Measurements from ENCODE around the gene RAB40B.

Gene RAB40B

GRCh38 chr17:82631544-82631943, 67.0 kb downstream of the RAB40B start:
- DNase-seq = no peak
- H4K91ac ChIP-seq (ENCODE audit: low read length) = no peak overlapping the region
- H2BK120ac ChIP-seq (ENCODE audit: low read depth, low read length) = no peak overlapping the region
- no peak overlapping the region for H3K14ac ChIP-seq (ENCODE audit: low read length in 2 of 2)
- H2AK5ac ChIP-seq (ENCODE audit: low read length, severe bottlenecking) = no peak overlapping the region
- H3K36me3 ChIP-seq (ENCODE audit: control insufficient read depth in 1 of 2, insufficient read depth in 2 of 2, low read depth in 1 of 2, low read length in 2 of 2) = peaks cover 51 to 54% of the 10 kb centered on the region in 2 experiments
- no peaks in the 10 kb centered on the region for H3K27me3 ChIP-seq (ENCODE audit: control insufficient read depth in 1 of 2, insufficient read depth in 1 of 2, low read length in 2 of 2)
- peaks cover 31% of the 10 kb centered on the region for H3K79me1 ChIP-seq (replicated peaks; ENCODE audit: low read length, poor library complexity, severe bottlenecking)
- H2AFZ ChIP-seq (ENCODE audit: low read depth, low read length) = no peak overlapping the region
- WGBS = 81% methylated on average over 4 of the region's 6 CpGs
- H3K27ac ChIP-seq (ENCODE audit: low read length, poor library complexity, severe bottlenecking) = no peak overlapping the region
- H3K4ac ChIP-seq (ENCODE audit: low read depth in 1 of 2, low read length in 2 of 2) = no peak overlapping the region
- H2BK15ac ChIP-seq (ENCODE audit: low read depth, poor library complexity, severe bottlenecking) = no peak overlapping the region
- H3K4me3 ChIP-seq (ENCODE audit: insufficient read depth in 1 of 2, low read depth in 1 of 2, low read length in 2 of 2) = no peak overlapping the region
- no peak overlapping the region for H3K4me2 ChIP-seq (ENCODE audit: low read length, poor library complexity, severe bottlenecking)
- no peak overlapping the region for H2BK12ac ChIP-seq (ENCODE audit: low read length in 2 of 2)
- H3K18ac ChIP-seq (ENCODE audit: low read depth in 1 of 2, low read length in 2 of 2) = no peak overlapping the region
- no peak overlapping the region for H2BK5ac ChIP-seq (ENCODE audit: low read depth, low read length, poor library complexity, severe bottlenecking)
- H3K9me3 ChIP-seq (ENCODE audit: control insufficient read depth, low read length) = no peaks in the 10 kb centered on the region
- H3K4me1 ChIP-seq (ENCODE audit: control insufficient read depth, insufficient read depth, low read depth, low read length) = peaks cover 1% of the 10 kb centered on the region
- H3K23ac ChIP-seq (ENCODE audit: low read length in 2 of 2) = no peak overlapping the region
- H3K9ac ChIP-seq (ENCODE audit: low read length) = no peak overlapping the region
- no peak overlapping the region for H4K8ac ChIP-seq (ENCODE audit: low read length)

GRCh38 chr17:82630212-82630611, 68.3 kb downstream of the RAB40B start:
- Histone ChIP-seq H3K4me2 (ENCODE audit: low read length, poor library complexity, severe bottlenecking) (no peak overlapping the region), H3K27ac (ENCODE audit: low read length, poor library complexity, severe bottlenecking) (no peak overlapping the region), H3K18ac (ENCODE audit: low read depth in 1 of 2, low read length in 2 of 2) (no peak overlapping the region), H2BK15ac (ENCODE audit: low read depth, poor library complexity, severe bottlenecking) (no peak overlapping the region), H2BK12ac (ENCODE audit: low read length in 2 of 2) (no peak overlapping the region), H3K36me3 (ENCODE audit: control insufficient read depth in 1 of 2, insufficient read depth in 2 of 2, low read depth in 1 of 2, low read length in 2 of 2) (peaks cover 61 to 63% of the 10 kb centered on the region in 2 experiments), H3K9ac (ENCODE audit: low read length) (no peak overlapping the region), H3K9me3 (ENCODE audit: control insufficient read depth, low read length) (no peaks in the 10 kb centered on the region), H2BK5ac (ENCODE audit: low read depth, low read length, poor library complexity, severe bottlenecking) (no peak overlapping the region), H2BK120ac (ENCODE audit: low read depth, low read length) (no peak overlapping the region), H4K8ac (ENCODE audit: low read length) (no peak overlapping the region), H3K23ac (ENCODE audit: low read length in 2 of 2) (no peak overlapping the region), H3K4me1 (ENCODE audit: control insufficient read depth, insufficient read depth, low read depth, low read length) (peaks cover 1% of the 10 kb centered on the region), H3K4ac (ENCODE audit: low read depth in 1 of 2, low read length in 2 of 2) (no peak overlapping the region), H3K79me1 (replicated peaks; ENCODE audit: low read length, poor library complexity, severe bottlenecking) (peaks cover 35% of the 10 kb centered on the region), H2AFZ (ENCODE audit: low read depth, low read length) (no peak overlapping the region), H3K4me3 (ENCODE audit: insufficient read depth in 1 of 2, low read depth in 1 of 2, low read length in 2 of 2) (no peak overlapping the region), H2AK5ac (ENCODE audit: low read length, severe bottlenecking) (no peak overlapping the region), H4K91ac (ENCODE audit: low read length) (no peak overlapping the region), H3K14ac (ENCODE audit: low read length in 2 of 2) (no peak overlapping the region), H3K27me3 (ENCODE audit: control insufficient read depth in 1 of 2, insufficient read depth in 1 of 2, low read length in 2 of 2) (no peaks in the 10 kb centered on the region)
- WGBS = 93% methylated on average over 12 of the region's 12 CpGs
- DNase-seq = no peak

GRCh38 chr17:82629748-82630147, 68.8 kb downstream of the RAB40B start:
- no peak overlapping the region for H2BK12ac ChIP-seq (ENCODE audit: low read length in 2 of 2)
- H3K4me2 ChIP-seq (ENCODE audit: low read length, poor library complexity, severe bottlenecking) = no peak overlapping the region
- H3K9me3 ChIP-seq (ENCODE audit: control insufficient read depth, low read length) = no peaks in the 10 kb centered on the region
- H3K27ac ChIP-seq (ENCODE audit: low read length, poor library complexity, severe bottlenecking) = no peak overlapping the region
- H2BK120ac ChIP-seq (ENCODE audit: low read depth, low read length) = no peak overlapping the region
- H3K79me1 ChIP-seq (replicated peaks; ENCODE audit: low read length, poor library complexity, severe bottlenecking) = peaks cover 39% of the 10 kb centered on the region
- no peak overlapping the region for H4K8ac ChIP-seq (ENCODE audit: low read length)
- no peak overlapping the region for H3K4ac ChIP-seq (ENCODE audit: low read depth in 1 of 2, low read length in 2 of 2)
- no peak overlapping the region for H2BK5ac ChIP-seq (ENCODE audit: low read depth, low read length, poor library complexity, severe bottlenecking)
- H2AK5ac ChIP-seq (ENCODE audit: low read length, severe bottlenecking) = no peak overlapping the region
- H2AFZ ChIP-seq (ENCODE audit: low read depth, low read length) = no peak overlapping the region
- no peak overlapping the region for H3K23ac ChIP-seq (ENCODE audit: low read length in 2 of 2)
- DNase-seq = no peak
- no peaks in the 10 kb centered on the region for H3K27me3 ChIP-seq (ENCODE audit: control insufficient read depth in 1 of 2, insufficient read depth in 1 of 2, low read length in 2 of 2)
- H3K36me3 ChIP-seq (ENCODE audit: control insufficient read depth in 1 of 2, insufficient read depth in 2 of 2, low read depth in 1 of 2, low read length in 2 of 2) = peaks cover 65 to 67% of the 10 kb centered on the region in 2 experiments
- H3K4me1 ChIP-seq (ENCODE audit: control insufficient read depth, insufficient read depth, low read depth, low read length) = peaks cover 1% of the 10 kb centered on the region
- 96% methylated on average over 8 of the region's 8 CpGs for WGBS
- no peak overlapping the region for H3K14ac ChIP-seq (ENCODE audit: low read length in 2 of 2)
- no peak overlapping the region for H2BK15ac ChIP-seq (ENCODE audit: low read depth, poor library complexity, severe bottlenecking)
- H3K9ac ChIP-seq (ENCODE audit: low read length) = no peak overlapping the region
- no peak overlapping the region for H3K4me3 ChIP-seq (ENCODE audit: insufficient read depth in 1 of 2, low read depth in 1 of 2, low read length in 2 of 2)
- H3K18ac ChIP-seq (ENCODE audit: low read depth in 1 of 2, low read length in 2 of 2) = no peak overlapping the region
- no peak overlapping the region for H4K91ac ChIP-seq (ENCODE audit: low read length)

- Histone ChIP-seq H3K4me3 (ENCODE audit: insufficient read depth in 1 of 2, low read depth in 1 of 2, low read length in 2 of 2) (no peak overlapping the region), H3K27ac (ENCODE audit: low read length, poor library complexity, severe bottlenecking) (no peak overlapping the region), H2BK15ac (ENCODE audit: low read depth, poor library complexity, severe bottlenecking) (no peak overlapping the region), H4K91ac (ENCODE audit: low read length) (no peak overlapping the region), H3K4ac (ENCODE audit: low read depth in 1 of 2, low read length in 2 of 2) (no peak overlapping the region), H2AFZ (ENCODE audit: low read depth, low read length) (no peak overlapping the region), H3K18ac (ENCODE audit: low read depth in 1 of 2, low read length in 2 of 2) (no peak overlapping the region), H3K79me1 (replicated peaks; ENCODE audit: low read length, poor library complexity, severe bottlenecking) (peaks cover 41% of the 10 kb centered on the region), H2BK12ac (ENCODE audit: low read length in 2 of 2) (no peak overlapping the region), H3K9me3 (ENCODE audit: control insufficient read depth, low read length) (no peaks in the 10 kb centered on the region), H3K36me3 (ENCODE audit: control insufficient read depth in 1 of 2, insufficient read depth in 2 of 2, low read depth in 1 of 2, low read length in 2 of 2) (peaks cover 67 to 68% of the 10 kb centered on the region in 2 experiments), H2AK5ac (ENCODE audit: low read length, severe bottlenecking) (no peak overlapping the region), H3K27me3 (ENCODE audit: control insufficient read depth in 1 of 2, insufficient read depth in 1 of 2, low read length in 2 of 2) (no peaks in the 10 kb centered on the region), H3K4me2 (ENCODE audit: low read length, poor library complexity, severe bottlenecking) (no peak overlapping the region), H2BK120ac (ENCODE audit: low read depth, low read length) (no peak overlapping the region), H3K4me1 (ENCODE audit: control insufficient read depth, insufficient read depth, low read depth, low read length) (peaks cover 1% of the 10 kb centered on the region), H3K23ac (ENCODE audit: low read length in 2 of 2) (peak overlapping the region in 1 of 2 experiments; percentile 26), H4K8ac (ENCODE audit: low read length) (no peak overlapping the region), H2BK5ac (ENCODE audit: low read depth, low read length, poor library complexity, severe bottlenecking) (no peak overlapping the region), H3K14ac (ENCODE audit: low read length in 2 of 2) (no peak overlapping the region), H3K9ac (ENCODE audit: low read length) (no peak overlapping the region)
- 97% methylated on average over 21 of the region's 21 CpGs for WGBS
- no peak for DNase-seq
These were observed 71.1 kb downstream of the RAB40B start for GRCh38 chr17:82627405-82627804.

Data from mesenchymal stem cell (in vitro differentiated cells and primary cell).